Naive B cell (primary cell): ENCODE measurements around the gene DDX10. TPM values are rescaled to one million over a fixed set of nuclear protein-coding genes. Genes with fewer than 3 reads are reported as not detected.
"Not testable (repeated sequence)": the region's sequence is repeated elsewhere in the genome, so short reads cannot be mapped to it uniquely, and the experiment has no call there.

Experiments
- ATAC-seq, 2 donors: fragments of 150-1000 bp; cut with Tn5 transposase; 2 replicates each; pipeline ENCODE4 v1.10.0; 2021; ENCODE audit warnings: low read depth in 2 of 2, mild to moderate bottlenecking in 2 of 2, moderate library complexity in 2 of 2
- DNase-seq: peaks from one replicate; pipeline ENCODE4 v3.0.0; 2022
- H3K27ac Mint-ChIP-seq, 6 donors: one replicate each; pipeline ENCODE4 v1.8.0; 2020 to 2022; ENCODE audit warnings: mild to moderate bottlenecking in 6 of 6, mixed read lengths in 6 of 6, moderate library complexity in 5 of 6, inconsistent platforms in 2 of 6
- H3K27me3 Mint-ChIP-seq, 3 donors: one replicate each; pipeline ENCODE4 v1.8.0; 2021 to 2022; ENCODE audit warnings: mixed read lengths in 3 of 3, mild to moderate bottlenecking in 1 of 3
- H3K36me3 Mint-ChIP-seq, 2 donors: one replicate each; pipeline ENCODE4 v1.8.0; 2020 to 2022; ENCODE audit warnings: mixed read lengths in 2 of 2, inconsistent platforms in 1 of 2, mild to moderate bottlenecking in 1 of 2
- H3K4me1 Mint-ChIP-seq, 3 donors: one replicate each; pipeline ENCODE4 v1.8.0; 2020 to 2022; ENCODE audit warnings: mixed read lengths in 3 of 3, inconsistent platforms in 1 of 3, mild to moderate bottlenecking in 1 of 3, moderate library complexity in 1 of 3
- H3K4me3 Mint-ChIP-seq, 8 donors: one replicate each; pipeline ENCODE4 v1.8.0; 2020 to 2022; ENCODE audit warnings: mild to moderate bottlenecking in 8 of 8, mixed read lengths in 8 of 8, moderate library complexity in 8 of 8, inconsistent platforms in 2 of 8
- H3K9me3 Mint-ChIP-seq, 7 donors: one replicate each; pipeline ENCODE4 v1.8.0; 2020 to 2022; ENCODE audit warnings: mixed read lengths in 7 of 7, mild to moderate bottlenecking in 5 of 7, inconsistent platforms in 2 of 7, moderate library complexity in 1 of 7
- polyA plus RNA-seq, 6 donors: library from polyadenylated mRNA; unstranded; fragments of 300-500 nt; fragmentation: Illumina TruSeq; gene quantifications; one replicate each; pipeline ENCODE4 v1.2.3, GENCODE V29; 2021; ENCODE audit warnings: low read depth in 6 of 6

The DDX10 gene
- polyA plus RNA-seq, 6 donors from 2014 or later, result 14.0 to 24.2 (median 18.9) TPM

- Mint-ChIP-seq H3K9me3 (no peaks in the 10 kb centered on the region), H3K36me3 (peaks cover 0 to 11% of the 10 kb centered on the region in 2 donors), H3K4me3 (no peak overlapping the region)
Observed at GRCh38 chr11:108803776-108804175, 138.9 kb downstream of the DDX10 start.

GRCh38 chr11:108804511-108804910 lies 139.6 kb downstream of the DDX10 start:
- DNase-seq, result no peak
- no peak overlapping the region for H3K4me3 Mint-ChIP-seq
- peak overlapping the region in 1 of 6 donors; percentile 48 for H3K27ac Mint-ChIP-seq
- H3K36me3 Mint-ChIP-seq, result peaks cover 0 to 16% of the 10 kb centered on the region in 2 donors
- ATAC-seq, result no peak
- peaks cover 0 to 3% (median 0%) of the 10 kb centered on the region in 7 donors for H3K9me3 Mint-ChIP-seq
- H3K4me1 Mint-ChIP-seq, result peaks cover 4 to 19% (median 10%) of the 10 kb centered on the region in 3 donors
- no peaks in the 10 kb centered on the region for H3K27me3 Mint-ChIP-seq

More at GRCh38 chr11:108803776-108804175, 138.9 kb downstream of the DDX10 start:
- Mint-ChIP-seq H3K27me3 (no peaks in the 10 kb centered on the region), H3K27ac (no peak overlapping the region), H3K4me1 (peaks cover 10 to 18% (median 12%) of the 10 kb centered on the region in 3 donors)
- ATAC-seq (no peak), DNase-seq (no peak)

- ATAC-seq, result no peak
- Mint-ChIP-seq H3K9me3 (peaks cover 0 to 3% (median 0%) of the 10 kb centered on the region in 7 donors), H3K27me3 (no peaks in the 10 kb centered on the region), H3K36me3 (peaks cover 0 to 22% of the 10 kb centered on the region in 2 donors), H3K27ac (peak overlapping the region in 1 of 6 donors; percentile 1), H3K4me1 (peaks cover 0 to 14% (median 5%) of the 10 kb centered on the region in 3 donors), H3K4me3 (no peak overlapping the region)
- no peak for DNase-seq
Observed at GRCh38 chr11:108805030-108805429, 140.2 kb downstream of the DDX10 start.

- no peak overlapping the region for H3K27ac Mint-ChIP-seq
- H3K4me1 Mint-ChIP-seq, result peaks cover 0 to 12% (median 4%) of the 10 kb centered on the region in 3 donors
- peaks cover 0 to 3% (median 0%) of the 10 kb centered on the region in 7 donors for H3K9me3 Mint-ChIP-seq
- H3K4me3 Mint-ChIP-seq, result no peak overlapping the region
- DNase-seq (no peak), ATAC-seq (no peak)
- peaks cover 6 to 26% of the 10 kb centered on the region in 2 donors for H3K36me3 Mint-ChIP-seq
- no peaks in the 10 kb centered on the region for H3K27me3 Mint-ChIP-seq
Observed at GRCh38 chr11:108807262-108807661, 142.4 kb downstream of the DDX10 start.

- Mint-ChIP-seq H3K36me3 (peaks cover 6 to 15% of the 10 kb centered on the region in 2 donors), H3K27ac (no peak overlapping the region), H3K9me3 (peaks cover 0 to 3% (median 0%) of the 10 kb centered on the region in 7 donors), H3K27me3 (no peaks in the 10 kb centered on the region), H3K4me1 (peaks cover 6 to 12% (median 7%) of the 10 kb centered on the region in 3 donors), H3K4me3 (no peak overlapping the region)
- ATAC-seq (no peak), DNase-seq (no peak)
Observed at GRCh38 chr11:108813086-108813485, 148.2 kb downstream of the DDX10 start.

GRCh38 chr11:108817976-108818375 lies 153.1 kb downstream of the DDX10 start:
- Mint-ChIP-seq H3K4me3 (no peak overlapping the region), H3K27me3 (no peaks in the 10 kb centered on the region), H3K4me1 (peaks cover 3 to 11% (median 4%) of the 10 kb centered on the region in 3 donors), H3K9me3 (peaks cover 0 to 2% (median 0%) of the 10 kb centered on the region in 7 donors), H3K36me3 (peaks cover 0 to 6% of the 10 kb centered on the region in 2 donors), H3K27ac (peak overlapping the region in 2 of 6 donors; percentile 5 to 6)
- DNase-seq (no peak), ATAC-seq (no peak)

- ATAC-seq (no peak), DNase-seq (no peak)
- Mint-ChIP-seq H3K36me3 (peaks cover 0 to 6% of the 10 kb centered on the region in 2 donors), H3K27me3 (no peaks in the 10 kb centered on the region), H3K9me3 (peaks cover 0 to 2% (median 0%) of the 10 kb centered on the region in 7 donors), H3K4me1 (peaks cover 0 to 17% (median 4%) of the 10 kb centered on the region in 3 donors), H3K4me3 (no peak overlapping the region), H3K27ac (no peak overlapping the region)
Observed at GRCh38 chr11:108818971-108819370, 154.1 kb downstream of the DDX10 start.

GRCh38 chr11:108819957-108820356 lies 155.1 kb downstream of the DDX10 start:
- peaks cover 0 to 17% (median 5%) of the 10 kb centered on the region in 3 donors for H3K4me1 Mint-ChIP-seq
- no peak overlapping the region for H3K4me3 Mint-ChIP-seq

GRCh38 chr11:108823960-108824359 lies 159.1 kb downstream of the DDX10 start:
- peak overlapping the region in 1 of 6 donors; percentile 29 for H3K27ac Mint-ChIP-seq
- not testable (repeated sequence) for ATAC-seq, H3K4me3 Mint-ChIP-seq, DNase-seq, H3K9me3 Mint-ChIP-seq, H3K27me3 Mint-ChIP-seq
- H3K4me1 Mint-ChIP-seq, result peaks cover 0 to 11% (median 4%) of the 10 kb centered on the region in 3 donors
- H3K36me3 Mint-ChIP-seq, result peaks cover under 1 to 16% of the 10 kb centered on the region in 2 donors

More at GRCh38 chr11:108819957-108820356, 155.1 kb downstream of the DDX10 start:
- ATAC-seq (no peak), DNase-seq (no peak)
- no peak overlapping the region for H3K27ac Mint-ChIP-seq
- no peaks in the 10 kb centered on the region for H3K27me3 Mint-ChIP-seq
- peaks cover 0 to 6% of the 10 kb centered on the region in 2 donors for H3K36me3 Mint-ChIP-seq
- H3K9me3 Mint-ChIP-seq, result peaks cover 0 to 2% (median 0%) of the 10 kb centered on the region in 7 donors

GRCh38 chr11:108824545-108824944 lies 159.7 kb downstream of the DDX10 start:
- Mint-ChIP-seq H3K4me3 (no peak overlapping the region), H3K27me3 (no peaks in the 10 kb centered on the region), H3K9me3 (peaks cover 0 to 13% (median 3%) of the 10 kb centered on the region in 7 donors), H3K27ac (peak overlapping the region in 1 of 6 donors; percentile 13), H3K36me3 (peaks cover 7 to 21% of the 10 kb centered on the region in 2 donors), H3K4me1 (peaks cover 0 to 14% (median 5%) of the 10 kb centered on the region in 3 donors)
- no peak for ATAC-seq
- DNase-seq, result no peak

GRCh38 chr11:108825381-108825780 lies 160.5 kb downstream of the DDX10 start:
- Mint-ChIP-seq H3K36me3 (peaks cover 13 to 26% of the 10 kb centered on the region in 2 donors), H3K9me3 (peaks cover 0 to 16% (median 8%) of the 10 kb centered on the region in 7 donors), H3K27ac (no peak overlapping the region), H3K27me3 (no peaks in the 10 kb centered on the region), H3K4me3 (no peak overlapping the region), H3K4me1 (peaks cover 0 to 22% (median 10%) of the 10 kb centered on the region in 3 donors)
- DNase-seq (no peak), ATAC-seq (no peak)

GRCh38 chr11:108826136-108826535 lies 161.3 kb downstream of the DDX10 start:
- Mint-ChIP-seq H3K4me3 (no peak overlapping the region), H3K9me3 (peaks cover 0 to 18% (median 8%) of the 10 kb centered on the region in 7 donors), H3K4me1 (peaks cover 0 to 26% (median 10%) of the 10 kb centered on the region in 3 donors), H3K27me3 (no peaks in the 10 kb centered on the region), H3K27ac (no peak overlapping the region), H3K36me3 (peaks cover 13 to 23% of the 10 kb centered on the region in 2 donors)
- DNase-seq (no peak), ATAC-seq (no peak)

- Mint-ChIP-seq H3K36me3 (peaks cover 6 to 16% of the 10 kb centered on the region in 2 donors), H3K9me3 (peaks cover 0 to 1% (median 0%) of the 10 kb centered on the region in 7 donors), H3K27me3 (no peaks in the 10 kb centered on the region), H3K27ac (no peak overlapping the region), H3K4me1 (peaks cover 2 to 24% (median 16%) of the 10 kb centered on the region in 3 donors), H3K4me3 (no peak overlapping the region)
- ATAC-seq, result no peak
- no peak for DNase-seq
Observed at GRCh38 chr11:108835624-108836023, 170.8 kb downstream of the DDX10 start.

- Mint-ChIP-seq H3K27ac (peak overlapping the region in 1 of 6 donors; percentile 41), H3K4me1 (peaks cover 2 to 23% (median 19%) of the 10 kb centered on the region in 3 donors), H3K36me3 (peaks cover 6 to 25% of the 10 kb centered on the region in 2 donors), H3K27me3 (no peaks in the 10 kb centered on the region), H3K9me3 (no peaks in the 10 kb centered on the region), H3K4me3 (peak overlapping the region in 1 of 8 donors; percentile 44)
- DNase-seq, result no peak
- ATAC-seq, result no peak
Observed at GRCh38 chr11:108836541-108836940, 171.7 kb downstream of the DDX10 start.
